Globus pallidus (tissue), 1 donor: ENCODE measurements around the gene GNB2.
"Not testable (repeated sequence)": the region's sequence is repeated elsewhere in the genome, so short reads cannot be mapped to it uniquely, and the experiment has no call there.

ENCODE experiments used
- DNase-seq: peaks from one replicate; pipeline ENCODE4 v3.0.0-alpha.2; 2015; ENCODE audit warnings: low spot score

The GNB2 gene

GRCh38 chr7:100665168-100665726, 8.3 kb upstream of the GNB2 start:
- DNase-seq, result no peak

GRCh38 chr7:100667331-100668068, 6.0 kb upstream of the GNB2 start:
- DNase-seq, result no peak

GRCh38 chr7:100668069-100668449, 5.5 kb upstream of the GNB2 start:
- DNase-seq, result no peak

- not testable (repeated sequence) for DNase-seq
Observed at GRCh38 chr7:100669106-100669505, 4.4 kb upstream of the GNB2 start.

- no peak for DNase-seq
Observed at GRCh38 chr7:100670074-100670473, 3.5 kb upstream of the GNB2 start.

GRCh38 chr7:100671353-100672327, 1.9 kb upstream of the GNB2 start:
- DNase-seq, result no peak

- no peak for DNase-seq
Observed at GRCh38 chr7:100673942-100674410, 436 bp downstream of the GNB2 start.

- DNase-seq, result no peak
Observed at GRCh38 chr7:100674411-100675104, 1.0 kb downstream of the GNB2 start.

GRCh38 chr7:100675105-100675451, 1.5 kb downstream of the GNB2 start:
- DNase-seq, result no peak

- DNase-seq, result peak; percentile 71
Observed at GRCh38 chr7:100675581-100676350, 2.2 kb downstream of the GNB2 start.

- DNase-seq, result no peak
Observed at GRCh38 chr7:100676501-100677306, 3.2 kb downstream of the GNB2 start.

GRCh38 chr7:100677308-100678267, 4.0 kb downstream of the GNB2 start:
- no peak for DNase-seq

- DNase-seq, result no peak
Observed at GRCh38 chr7:100678291-100678984, 4.9 kb downstream of the GNB2 start.

GRCh38 chr7:100679129-100679926, 5.8 kb downstream of the GNB2 start:
- DNase-seq, result no peak

- no peak for DNase-seq
Observed at GRCh38 chr7:100679927-100680575, 6.5 kb downstream of the GNB2 start.

- no peak for DNase-seq
Observed at GRCh38 chr7:100680576-100681271, 7.2 kb downstream of the GNB2 start.
